ENCODE measurements around the gene HLA-DMA.

DNA sequence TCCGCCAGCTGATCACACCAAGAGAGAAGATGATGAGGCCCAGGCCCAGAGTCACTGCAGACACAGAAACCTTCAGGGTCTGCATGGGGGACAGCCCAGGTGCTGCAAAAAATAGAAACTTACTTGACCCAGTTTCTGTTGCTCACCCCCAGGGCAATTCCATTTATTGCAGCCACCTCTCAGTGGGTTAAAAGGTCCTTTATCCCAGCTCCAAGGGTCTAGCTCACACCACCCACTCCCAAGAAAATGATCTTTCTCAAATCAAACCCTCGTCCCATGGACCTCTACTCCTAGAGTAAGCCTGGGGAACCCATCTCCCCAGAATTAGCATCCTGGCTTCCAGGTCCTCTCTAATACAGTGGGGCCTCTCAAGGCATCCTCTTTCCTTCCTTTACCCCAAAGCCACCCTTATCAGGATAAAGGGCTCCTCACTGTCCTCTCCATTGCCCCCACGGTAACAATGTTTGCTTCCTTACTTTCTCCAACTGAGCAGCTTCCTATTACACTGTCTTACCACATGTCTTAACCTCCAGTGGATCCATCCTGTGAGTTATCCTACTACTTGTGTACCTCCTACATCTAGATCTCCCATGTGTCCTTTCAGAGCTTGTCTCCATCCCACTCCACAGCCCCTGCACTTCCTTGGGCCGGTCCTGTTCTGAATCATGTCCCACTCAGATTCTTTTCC lies 17.2 kb downstream of the HLA-DMA start:
- TF ChIP-seq, protein P1, sequence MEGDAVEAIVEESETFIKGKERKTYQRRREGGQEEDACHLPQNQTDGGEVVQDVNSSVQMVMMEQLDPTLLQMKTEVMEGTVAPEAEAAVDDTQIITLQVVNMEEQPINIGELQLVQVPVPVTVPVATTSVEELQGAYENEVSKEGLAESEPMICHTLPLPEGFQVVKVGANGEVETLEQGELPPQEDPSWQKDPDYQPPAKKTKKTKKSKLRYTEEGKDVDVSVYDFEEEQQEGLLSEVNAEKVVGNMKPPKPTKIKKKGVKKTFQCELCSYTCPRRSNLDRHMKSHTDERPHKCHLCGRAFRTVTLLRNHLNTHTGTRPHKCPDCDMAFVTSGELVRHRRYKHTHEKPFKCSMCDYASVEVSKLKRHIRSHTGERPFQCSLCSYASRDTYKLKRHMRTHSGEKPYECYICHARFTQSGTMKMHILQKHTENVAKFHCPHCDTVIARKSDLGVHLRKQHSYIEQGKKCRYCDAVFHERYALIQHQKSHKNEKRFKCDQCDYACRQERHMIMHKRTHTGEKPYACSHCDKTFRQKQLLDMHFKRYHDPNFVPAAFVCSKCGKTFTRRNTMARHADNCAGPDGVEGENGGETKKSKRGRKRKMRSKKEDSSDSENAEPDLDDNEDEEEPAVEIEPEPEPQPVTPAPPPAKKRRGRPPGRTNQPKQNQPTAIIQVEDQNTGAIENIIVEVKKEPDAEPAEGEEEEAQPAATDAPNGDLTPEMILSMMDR (IDR thresholded peaks at IDR 0.05): no peak
- TF ChIP-seq ZFX (IDR thresholded peaks at IDR 0.05; ENCODE audit: borderline replicate concordance): no peak

Data from 22Rv1 (cell line).